HEK293T (cell line): Measurements from ENCODE around the gene ANK3.

Experiments
- CTCF ChIA-PET: fragments of 350-600 bp; formaldehyde crosslinking; extraction: SDS; loops from one replicate; lab custom pipeline; 2021; ENCODE audit warnings: antibody characterized with exemption, inconsistent platforms; lab: Yijun Ruan, JAX
- POLR2A ChIA-PET: fragments of 350-600 bp; formaldehyde crosslinking; extraction: SDS; loops from one replicate; lab custom pipeline; 2020; ENCODE audit warnings: antibody characterized with exemption, inconsistent platforms; lab: Yijun Ruan, JAX
- DNase-seq: peaks from one replicate; pipeline ENCODE4 v3.0.0; 2012; ENCODE audit warnings: mixed read lengths; ENCODE audit errors: extremely low spot score
- ARNT ChIP-seq: fragments of 450-650 bp; IDR thresholded peaks from 2 replicates; pipeline ENCODE4 v1.6.1; 2017; ENCODE audit warnings: mild to moderate bottlenecking
- BHLHE40 ChIP-seq: fragments of 450-650 bp; IDR thresholded peaks from 2 replicates; pipeline ENCODE4 v1.6.1; 2016; ENCODE audit warnings: mild to moderate bottlenecking, moderate library complexity, borderline replicate concordance
- CTBP1 ChIP-seq: fragments of 450-650 bp; IDR thresholded peaks from 2 replicates; pipeline ENCODE4 v1.6.1; 2016; ENCODE audit warnings: borderline replicate concordance
- ELF4 ChIP-seq: fragments of 450-650 bp; IDR thresholded peaks from 2 replicates; pipeline ENCODE4 v1.6.1; 2017; ENCODE audit warnings: antibody characterized with exemption
- FOXA1 ChIP-seq: fragments of 450-650 bp; IDR thresholded peaks from 2 replicates; pipeline ENCODE4 v1.6.1; 2016; ENCODE audit warnings: mild to moderate bottlenecking
- FOXK2 ChIP-seq: fragments of 450-650 bp; IDR thresholded peaks from 2 replicates; pipeline ENCODE4 v1.6.1; 2016; ENCODE audit warnings: mild to moderate bottlenecking
- FOXM1 ChIP-seq: fragments of 450-650 bp; IDR thresholded peaks from 2 replicates; pipeline ENCODE4 v1.6.1; 2017; ENCODE audit warnings: mild to moderate bottlenecking, borderline replicate concordance
- HDGF ChIP-seq: fragments of 450-650 bp; IDR thresholded peaks from 2 replicates; pipeline ENCODE4 v1.6.1; 2017; ENCODE audit warnings: antibody characterized with exemption, borderline replicate concordance
- L3MBTL2 ChIP-seq: fragments of 450-650 bp; conservative IDR thresholded peaks from 2 replicates; pipeline ENCODE4 v1.6.1; 2016; ENCODE audit warnings: mild to moderate bottlenecking
- LEF1 ChIP-seq: fragments of 450-650 bp; IDR thresholded peaks from 2 replicates; pipeline ENCODE4 v1.6.1; 2017; ENCODE audit warnings: mild to moderate bottlenecking, borderline replicate concordance
- NFRKB ChIP-seq: fragments of 450-650 bp; IDR thresholded peaks from 2 replicates; pipeline ENCODE4 v1.6.1; 2016; ENCODE audit warnings: mild to moderate bottlenecking, moderate library complexity
- PKNOX1 ChIP-seq: fragments of 450-650 bp; IDR thresholded peaks from 2 replicates; pipeline ENCODE4 v1.6.1; 2016
- SP1 ChIP-seq: fragments of 450-650 bp; IDR thresholded peaks from 2 replicates; pipeline ENCODE4 v1.6.1; 2017
- SUZ12 ChIP-seq: fragments of 450-650 bp; IDR thresholded peaks from 2 replicates; pipeline ENCODE4 v1.6.1; 2016; ENCODE audit warnings: mild to moderate bottlenecking
- TARDBP ChIP-seq: fragments of 450-650 bp; IDR thresholded peaks from 2 replicates; pipeline ENCODE4 v1.6.1; 2016
- ZNF384 ChIP-seq: fragments of 450-650 bp; IDR thresholded peaks from 2 replicates; pipeline ENCODE4 v1.6.1; 2016

The ANK3 gene

GRCh38 chr10:60316029-60316428, 73.6 kb downstream of the ANK3 start:
- CTCF ChIA-PET: interaction anchor here (1.0 kb wide), 1 partner anchor 9 kb away, joined by 3 read pairs; no protein-coding TSS in a partner anchor
- no peak for DNase-seq
- POLR2A ChIA-PET: no interaction called here
- TF ChIP-seq BHLHE40 (no peak), L3MBTL2 (no peak), NFRKB (no peak), ARNT (no peak), CTBP1 (no peak), FOXK2 (no peak), SP1 (no peak), FOXA1 (no peak), SUZ12 (no peak), TARDBP (no peak), HDGF (no peak), LEF1 (no peak), FOXM1 (no peak), ELF4 (no peak), PKNOX1 (no peak)

GRCh38 chr10:60315311-60315710, 74.4 kb downstream of the ANK3 start:
- DNase-seq: no peak
- CTCF ChIA-PET: no interaction called here
- POLR2A ChIA-PET: no interaction called here
- TF ChIP-seq HDGF (no peak), CTBP1 (no peak), FOXA1 (no peak), FOXK2 (no peak), TARDBP (no peak), SUZ12 (no peak), SP1 (no peak), ELF4 (no peak), L3MBTL2 (no peak), ARNT (no peak), NFRKB (no peak)

GRCh38 chr10:60314069-60314940, 75.4 kb downstream of the ANK3 start:
- ChIA-PET CTCF (no interaction called here), POLR2A (no interaction called here)
- no peak for DNase-seq
- TF ChIP-seq ZNF384 (no peak), TARDBP (no peak), HDGF (no peak), FOXA1 (no peak), SUZ12 (no peak), L3MBTL2 (no peak), BHLHE40 (no peak), SP1 (no peak), FOXK2 (no peak), ARNT (no peak), NFRKB (no peak), CTBP1 (no peak), PKNOX1 (no peak), FOXM1 (no peak), ELF4 (no peak), LEF1 (no peak)

- DNase-seq: no peak
- ChIA-PET CTCF (no interaction called here), POLR2A (no interaction called here)
- no peak for TF ChIP-seq ELF4
- no peak for TF ChIP-seq HDGF
- TF ChIP-seq BHLHE40: no peak
- no peak for TF ChIP-seq SP1
- no peak for TF ChIP-seq SUZ12
- TF ChIP-seq NFRKB: no peak
These were observed 76.1 kb downstream of the ANK3 start for GRCh38 chr10:60313589-60313952.

GRCh38 chr10:60312818-60313588, 76.7 kb downstream of the ANK3 start:
- ChIA-PET POLR2A (no interaction called here), CTCF (interaction anchor here (0.6 kb wide), 1 partner anchor 189 kb away, joined by 3 read pairs; no protein-coding TSS in a partner anchor)
- TF ChIP-seq LEF1: no peak
- no peak for TF ChIP-seq ELF4
- no peak for TF ChIP-seq FOXA1
- TF ChIP-seq TARDBP: no peak
- no peak for TF ChIP-seq ZNF384
- TF ChIP-seq PKNOX1: no peak
- TF ChIP-seq FOXK2: no peak
- no peak for TF ChIP-seq CTBP1
- no peak for TF ChIP-seq ARNT
- no peak for TF ChIP-seq SUZ12
- TF ChIP-seq BHLHE40: no peak
- TF ChIP-seq NFRKB: no peak
- no peak for TF ChIP-seq HDGF
- no peak for DNase-seq

GRCh38 chr10:60311821-60312220, 77.9 kb downstream of the ANK3 start:
- TF ChIP-seq SUZ12 (no peak), LEF1 (no peak), FOXM1 (no peak), NFRKB (no peak), FOXA1 (no peak), ARNT (no peak), PKNOX1 (no peak), L3MBTL2 (no peak), FOXK2 (no peak), HDGF (no peak), TARDBP (no peak), ZNF384 (no peak), CTBP1 (no peak)
- ChIA-PET CTCF (interaction anchor here (0.5 kb wide), 1 partner anchor 102 kb away, joined by 3 read pairs; no protein-coding TSS in a partner anchor), POLR2A (no interaction called here)
- DNase-seq: no peak
